Neuronal stem cell (in vitro differentiated cells): ENCODE results near the gene MORC3.
"Not testable (repeated sequence)": the region's sequence is repeated elsewhere in the genome, so short reads cannot be mapped to it uniquely, and the experiment has no call there.

ENCODE experiments used
- DNase-seq: peaks from one replicate; pipeline ENCODE4 v3.0.0-alpha.2; 2013; ENCODE audit warnings: low spot score
- H2AFZ ChIP-seq: one replicate; pipeline ENCODE4 v1.6.1; 2013; ENCODE audit warnings: mild to moderate bottlenecking, low read length, inconsistent platforms
- H2AK5ac ChIP-seq: 2 replicates; pipeline ENCODE4 v1.6.1; 2013; ENCODE audit warnings: low read depth, mild to moderate bottlenecking, inconsistent platforms, low read length, moderate library complexity, mixed read lengths
- H2BK120ac ChIP-seq: 2 replicates; pipeline ENCODE4 v1.6.1; 2013; ENCODE audit warnings: low read depth, mild to moderate bottlenecking, inconsistent platforms, low read length, moderate library complexity, mixed read lengths
- H2BK12ac ChIP-seq: one replicate; pipeline ENCODE4 v1.6.1; 2013; ENCODE audit warnings: low read length, inconsistent platforms
- H2BK15ac ChIP-seq: 2 replicates; pipeline ENCODE4 v1.6.1; 2013; ENCODE audit warnings: mild to moderate bottlenecking, low read length, inconsistent platforms, mixed read lengths
- H2BK5ac ChIP-seq: one replicate; pipeline ENCODE4 v1.6.1; 2013; ENCODE audit warnings: inconsistent platforms, mild to moderate bottlenecking, low read length, moderate library complexity
- H3K14ac ChIP-seq: one replicate; pipeline ENCODE4 v1.6.1; 2013; ENCODE audit warnings: low read length, inconsistent platforms
- H3K18ac ChIP-seq: 2 replicates; pipeline ENCODE4 v1.6.1; 2013; ENCODE audit warnings: low read length, inconsistent platforms
- H3K23ac ChIP-seq: 2 replicates; pipeline ENCODE4 v1.6.1; 2013; ENCODE audit warnings: low read depth, mild to moderate bottlenecking, mixed read lengths, low read length, inconsistent platforms; ENCODE audit not compliant: poor library complexity
- H3K27ac ChIP-seq: replicated peaks from 3 replicates; pipeline ENCODE4 v1.5.1; 2013; ENCODE audit warnings: low read length, inconsistent platforms
- H3K27me3 ChIP-seq, 3 experiments: 2 replicates each; pipeline ENCODE4 v1.6.1; 2013; ENCODE audit warnings: low read length in 3 of 3, mild to moderate bottlenecking in 2 of 3, inconsistent platforms in 1 of 3, low read depth in 1 of 3, mixed read lengths in 1 of 3, moderate library complexity in 1 of 3; ENCODE audit not compliant: control insufficient read depth in 3 of 3, insufficient read depth in 3 of 3
- H3K36me3 ChIP-seq, 2 donors: replicated peaks in 1 of 2; 2 replicates each; pipeline ENCODE4 v1.6.1; 2013; ENCODE audit warnings: low read length in 2 of 2; ENCODE audit not compliant: control insufficient read depth in 2 of 2, insufficient read depth in 2 of 2
- H3K4ac ChIP-seq: 2 replicates; pipeline ENCODE4 v1.6.1; 2013; ENCODE audit warnings: inconsistent platforms, mild to moderate bottlenecking, low read length, moderate library complexity
- H3K4me1 ChIP-seq, 2 donors: 1 replicate in 1 of 2; 2 replicates in 1 of 2; pipeline ENCODE4 v1.6.1; 2013; ENCODE audit warnings: low read length in 2 of 2, low read depth in 1 of 2; ENCODE audit not compliant: control insufficient read depth in 2 of 2, insufficient read depth in 1 of 2
- H3K4me2 ChIP-seq: one replicate; pipeline ENCODE4 v1.6.1; 2013; ENCODE audit warnings: mild to moderate bottlenecking, low read length, inconsistent platforms; ENCODE audit not compliant: insufficient read depth, poor library complexity, severe bottlenecking
- H3K4me3 ChIP-seq, 2 donors: 2 replicates each; pipeline ENCODE4 v1.5.1; 2013; ENCODE audit warnings: low read length in 2 of 2, mild to moderate bottlenecking in 2 of 2, inconsistent platforms in 1 of 2, moderate library complexity in 1 of 2
- H3K79me1 ChIP-seq: one replicate; pipeline ENCODE4 v1.6.1; 2013; ENCODE audit warnings: low read depth, mild to moderate bottlenecking, inconsistent platforms, low read length, moderate library complexity
- H3K9ac ChIP-seq: one replicate; pipeline ENCODE4 v1.6.1; 2013; ENCODE audit warnings: mild to moderate bottlenecking, low read depth, low read length, inconsistent platforms; ENCODE audit not compliant: poor library complexity
- H3K9me3 ChIP-seq, 2 donors: replicated peaks in 1 of 2; 2 replicates each; pipeline versions ENCODE3 to v1.6.1; 2013; ENCODE audit warnings: low read length in 2 of 2, mild to moderate bottlenecking in 2 of 2, inconsistent platforms in 1 of 2, low read depth in 1 of 2, mixed read lengths in 1 of 2, moderate library complexity in 1 of 2; ENCODE audit not compliant: control insufficient read depth in 2 of 2, insufficient read depth in 1 of 2
- H4K8ac ChIP-seq: one replicate; pipeline ENCODE4 v1.6.1; 2013; ENCODE audit warnings: low read depth, mild to moderate bottlenecking, inconsistent platforms, low read length, moderate library complexity
- H4K91ac ChIP-seq: one replicate; pipeline ENCODE4 v1.6.1; 2013; ENCODE audit warnings: low read length, low read depth, mild to moderate bottlenecking, inconsistent platforms; ENCODE audit not compliant: poor library complexity
- WGBS, 2 donors: extraction: QIAGEN DNeasy Blood & Tissue Kit; methylation state at CpG; one replicate each; pipeline ENCODE4 v1.1.7; 2013; ENCODE audit warnings: missing lambda C conversion rate in 2 of 2, mixed read lengths in 1 of 2; ENCODE audit not compliant: insufficient read length in 2 of 2, insufficient replicate concordance in 1 of 2; ENCODE audit errors: extremely low coverage in 2 of 2; 5-methylcytosine and 5-hydroxymethylcytosine counted together

Gene MORC3

GRCh38 chr21:36313446-36313845, 6.6 kb upstream of the MORC3 start:
- DNase-seq, H3K36me3 ChIP-seq, H3K9ac ChIP-seq, H3K14ac ChIP-seq, H3K4me3 ChIP-seq, H2BK12ac ChIP-seq, H3K27ac ChIP-seq, H3K79me1 ChIP-seq, H2AFZ ChIP-seq, H2AK5ac ChIP-seq, H4K91ac ChIP-seq, H3K27me3 ChIP-seq, H2BK15ac ChIP-seq, H3K4me1 ChIP-seq, H3K4ac ChIP-seq, H4K8ac ChIP-seq, H3K9me3 ChIP-seq, H3K4me2 ChIP-seq, H2BK120ac ChIP-seq, H3K18ac ChIP-seq, H3K23ac ChIP-seq, H2BK5ac ChIP-seq: not testable (repeated sequence)
- no CpG with 5 or more reads among the region's 2 CpGs for WGBS, 2 donors

- H3K9me3 ChIP-seq, H4K91ac ChIP-seq, H3K4me1 ChIP-seq, H3K14ac ChIP-seq, H3K18ac ChIP-seq, H3K79me1 ChIP-seq, H3K4ac ChIP-seq, H2AK5ac ChIP-seq, H3K4me3 ChIP-seq, H3K36me3 ChIP-seq, H3K23ac ChIP-seq, H3K4me2 ChIP-seq, H2BK12ac ChIP-seq, H2BK5ac ChIP-seq, DNase-seq, H2BK15ac ChIP-seq, H3K27me3 ChIP-seq, H3K27ac ChIP-seq, H4K8ac ChIP-seq, H3K9ac ChIP-seq, H2BK120ac ChIP-seq: not testable (repeated sequence)
- WGBS, 2 donors: no CpG with 5 or more reads among the region's 3 CpGs
- peak overlapping the region; percentile 40 for H2AFZ ChIP-seq
Observed at GRCh38 chr21:36316045-36316444, 4.0 kb upstream of the MORC3 start.

GRCh38 chr21:36316872-36317484, 3.0 kb upstream of the MORC3 start:
- Histone ChIP-seq H3K4me1 (peaks cover 2 to 4% of the 10 kb centered on the region in 2 donors), H2BK120ac (no peak overlapping the region), H2AFZ (peak overlapping the region; percentile 56), H3K23ac (no peak overlapping the region), H3K4ac (no peak overlapping the region), H3K4me2 (no peak overlapping the region), H4K91ac (no peak overlapping the region), H3K14ac (no peak overlapping the region), H2BK5ac (no peak overlapping the region), H3K9ac (no peak overlapping the region), H3K4me3 (no peak overlapping the region), H3K27ac (no peak overlapping the region), H3K18ac (no peak overlapping the region), H4K8ac (no peak overlapping the region), H2BK12ac (no peak overlapping the region), H3K9me3 (no peaks in the 10 kb centered on the region), H3K36me3 (no peaks in the 10 kb centered on the region), H2BK15ac (no peak overlapping the region), H2AK5ac (no peak overlapping the region), H3K27me3 (no peaks in the 10 kb centered on the region), H3K79me1 (peaks cover 3% of the 10 kb centered on the region)
- DNase-seq: no peak
- WGBS, 2 donors: no CpG with 5 or more reads among the region's 14 CpGs

- not testable (repeated sequence) for H2BK12ac ChIP-seq, H3K9ac ChIP-seq, H2BK15ac ChIP-seq, H3K18ac ChIP-seq, H3K79me1 ChIP-seq, H4K8ac ChIP-seq, H2BK120ac ChIP-seq, H3K27me3 ChIP-seq, DNase-seq, H2BK5ac ChIP-seq, H3K14ac ChIP-seq, H4K91ac ChIP-seq, H3K23ac ChIP-seq, H3K4me1 ChIP-seq, H3K9me3 ChIP-seq, H2AK5ac ChIP-seq, H3K4ac ChIP-seq
- Histone ChIP-seq H3K4me3 (peak overlapping the region; percentile 61 to 84), H2AFZ (peak overlapping the region; percentile 88), H3K4me2 (peak overlapping the region; percentile 32), H3K27ac (peak overlapping the region; percentile 89), H3K36me3 (peaks cover 0 to 19% of the 10 kb centered on the region in 2 donors)
- no CpG with 5 or more reads among the region's 17 CpGs for WGBS, 2 donors
Observed at GRCh38 chr21:36319406-36319766, 611 bp upstream of the MORC3 start.
